SK-N-SH (cell line): ENCODE data around the gene MINK1. TPM values are rescaled to one million over a fixed set of nuclear protein-coding genes. Genes with fewer than 3 reads are reported as not detected.
"Not testable (repeated sequence)": the region's sequence is repeated elsewhere in the genome, so short reads cannot be mapped to it uniquely, and the experiment has no call there.

Source experiments
- CTCF ChIA-PET: fragments of 300-600, 350-600 bp; formaldehyde crosslinking; extraction: SDS; loops from one replicate; lab custom pipeline; 2021; lab: Yijun Ruan, JAX
- POLR2A ChIA-PET: fragments of 350-600 bp; sonication (Branson Sonifier 250); formaldehyde crosslinking; extraction: SDS; loops from one replicate; lab custom pipeline; 2020; ENCODE audit warnings: antibody characterized with exemption, inconsistent platforms; lab: Yijun Ruan, JAX
- DNase-seq: peaks from one replicate; pipeline ENCODE4 v3.0.0; 2012
- H2AFZ ChIP-seq: fragments of 200-600 bp; sonication (generic); 2 replicates; pipeline ENCODE4 v1.8.1; 2016; ENCODE audit warnings: antibody characterized with exemption, mild to moderate bottlenecking, low read depth
- H3F3A ChIP-seq: fragments of 200-600 bp; sonication (generic); replicated peaks from 2 replicates; pipeline ENCODE3; 2016; ENCODE audit warnings: antibody characterized with exemption, mild to moderate bottlenecking; ENCODE audit not compliant: insufficient read depth
- H3K27ac ChIP-seq, 2 experiments: fragments of 200-500 bp in 1 of 2; fragments of 200-600 bp in 1 of 2; sonication (Bioruptor generic) in 1 of 2; sonication (generic), shearing (Covaris generic) in 1 of 2; 2 replicates each; pipeline versions ENCODE4 v1.5.1 to v1.6.1; 2014 to 2016; ENCODE audit warnings: low read depth in 2 of 2, inconsistent platforms in 1 of 2, low read length in 1 of 2, mild to moderate bottlenecking in 1 of 2, mixed read lengths in 1 of 2
- H3K27me3 ChIP-seq: fragments of 200-600 bp; sonication (generic), shearing (Covaris generic); 2 replicates; pipeline ENCODE4 v1.6.1; 2016; ENCODE audit warnings: mixed run types; ENCODE audit not compliant: insufficient read depth
- H3K36me3 ChIP-seq, 2 experiments: fragments of 200-500 bp in 1 of 2; fragments of 200-600 bp in 1 of 2; sonication (Bioruptor generic) in 1 of 2; sonication (generic) in 1 of 2; replicated peaks in 1 of 2; 2 replicates each; pipeline versions ENCODE3 to v1.5.1; 2014 to 2016; ENCODE audit warnings: low read length in 1 of 2, mild to moderate bottlenecking in 1 of 2; ENCODE audit not compliant: insufficient read depth in 2 of 2, control insufficient read depth in 1 of 2
- H3K4me1 ChIP-seq, 2 experiments: fragments of 200-500 bp in 1 of 2; fragments of 200-600 bp in 1 of 2; sonication (Bioruptor generic) in 1 of 2; sonication (generic), shearing (Covaris generic) in 1 of 2; 2 replicates each; pipeline versions ENCODE4 v1.5.1 to v1.6.1; 2014 to 2016; ENCODE audit warnings: low read depth in 1 of 2, low read length in 1 of 2, mixed run types in 1 of 2; ENCODE audit not compliant: insufficient read depth in 2 of 2, control insufficient read depth in 1 of 2
- H3K4me2 ChIP-seq: fragments of 200-600 bp; sonication (generic), shearing (Covaris generic); 2 replicates; pipeline ENCODE4 v1.6.1; 2017; ENCODE audit warnings: mixed run types
- H3K4me3 ChIP-seq, 2 experiments: fragments of 200-500 bp in 1 of 2; fragments of 200-600 bp in 1 of 2; sonication (Bioruptor generic) in 1 of 2; sonication (generic), shearing (Covaris generic) in 1 of 2; 2 replicates each; pipeline versions ENCODE4 v1.5.1 to v1.8.1; 2014 to 2016; ENCODE audit warnings: low read depth in 2 of 2, inconsistent platforms in 1 of 2, low read length in 1 of 2, mild to moderate bottlenecking in 1 of 2, mixed read lengths in 1 of 2, moderate library complexity in 1 of 2
- H3K79me2 ChIP-seq: fragments of 200-600 bp; sonication (generic); 2 replicates; pipeline ENCODE4 v1.8.1; 2017; ENCODE audit warnings: mild to moderate bottlenecking; ENCODE audit not compliant: insufficient read depth
- H3K9ac ChIP-seq: fragments of 200-600 bp; sonication (generic); 2 replicates; pipeline ENCODE4 v1.6.1; 2017; ENCODE audit warnings: mixed run types
- H3K9me2 ChIP-seq: fragments of 200-600 bp; sonication (generic); 2 replicates; pipeline ENCODE4 v1.6.1; 2017; ENCODE audit warnings: mixed run types
- H3K9me3 ChIP-seq: fragments of 200-600 bp; sonication (generic); 2 replicates; pipeline ENCODE4 v1.6.1; 2017; ENCODE audit warnings: mixed run types, mild to moderate bottlenecking, moderate library complexity
- H4K20me1 ChIP-seq: fragments of 200-600 bp; sonication (generic); 2 replicates; pipeline ENCODE4 v1.6.1; 2017; ENCODE audit warnings: mild to moderate bottlenecking, mixed run types; ENCODE audit not compliant: insufficient read depth
- EZH2phosphoT487 ChIP-seq: fragments of 200-600 bp; sonication (generic); IDR thresholded peaks from 2 replicates; pipeline ENCODE4 v1.6.1; 2017; ENCODE audit warnings: low read depth, mixed run types, mild to moderate bottlenecking, antibody characterized with exemption, moderate library complexity, borderline replicate concordance
- GABPA ChIP-seq: IDR thresholded peaks from 2 replicates; pipeline ENCODE4 v1.4.0; 2012; ENCODE audit warnings: low read depth, mild to moderate bottlenecking
- GATA2 ChIP-seq: sonication (generic); formaldehyde crosslinking; IDR thresholded peaks from 2 replicates; pipeline ENCODE4 v1.5.0; 2020; ENCODE audit warnings: mild to moderate bottlenecking, missing genetic modification reagents
- MAX ChIP-seq: IDR thresholded peaks from 2 replicates; pipeline ENCODE4 v1.4.0; 2012; ENCODE audit warnings: low read depth
- PBX3 ChIP-seq: IDR thresholded peaks from 2 replicates; pipeline ENCODE4; 2012
- POLR2AphosphoS5 ChIP-seq: IDR thresholded peaks from 2 replicates; pipeline ENCODE4 v1.6.1; 2012; ENCODE audit warnings: low read depth, low read length
- RAD21 ChIP-seq: IDR thresholded peaks from 2 replicates; pipeline ENCODE4 v1.6.1; 2012; ENCODE audit warnings: mild to moderate bottlenecking, low read length
- RFX5 ChIP-seq: IDR thresholded peaks from 2 replicates; pipeline ENCODE4 v1.6.1; 2012; ENCODE audit warnings: mild to moderate bottlenecking, improper control_type of control experiment, low read length
- SIN3A ChIP-seq: IDR thresholded peaks from 2 replicates; pipeline ENCODE4 v1.6.1; 2012; ENCODE audit warnings: low read depth, mild to moderate bottlenecking, low read length, moderate library complexity, borderline replicate concordance
- SMC3 ChIP-seq: IDR thresholded peaks from 2 replicates; pipeline ENCODE4 v1.6.1; 2012; ENCODE audit warnings: low read depth, low read length, improper control_type of control experiment
- TAF1 ChIP-seq: IDR thresholded peaks from 2 replicates; pipeline ENCODE4 v1.6.1; 2012; ENCODE audit warnings: low read depth, mild to moderate bottlenecking, low read length, moderate library complexity, borderline replicate concordance
- TEAD4 ChIP-seq: IDR thresholded peaks from 2 replicates; pipeline ENCODE4 v1.4.0; 2012; ENCODE audit warnings: mild to moderate bottlenecking, borderline replicate concordance; ENCODE audit not compliant: insufficient read depth
- USF1 ChIP-seq: IDR thresholded peaks from 2 replicates; pipeline ENCODE4 v1.4.0; 2012; ENCODE audit warnings: low read depth, borderline replicate concordance
- USF2 ChIP-seq: fragments of 150-350 bp; IDR thresholded peaks from 2 replicates; pipeline ENCODE4 v1.6.1; 2017; ENCODE audit warnings: antibody characterized with exemption, low read length, low read depth, borderline replicate concordance
- WGBS: methylation state at CpG from one replicate; pipeline ENCODE4 v1.1.6; 2017; ENCODE audit warnings: low lambda C conversion rate; 5-methylcytosine and 5-hydroxymethylcytosine counted together
- polyA plus RNA-seq, 3 experiments: library from polyadenylated mRNA; depleted of rRNA; stranded (reverse); fragments of >200 nt; gene quantifications; 2 replicates each; pipeline ENCODE4 v1.2.3, GENCODE V29; 2012

The MINK1 gene
- polyA plus RNA-seq, 1 of the 3 experiments (the other 2 are of a cell fraction), result 64.7 TPM

- H3K9me3 ChIP-seq, result no peaks in the 10 kb centered on the region
- no peak for DNase-seq
- WGBS, result 89% methylated on average over 1 of the region's 1 CpG
- TF ChIP-seq MAX (no peak), GATA2 (CRISPR knock-in tag) (no peak), TAF1 (no peak), EZH2phosphoT487 (no peak), GABPA (no peak), PBX3 (no peak), USF1 (no peak), RAD21 (no peak), RFX5 (no peak), TEAD4 (no peak), SMC3 (no peak), POLR2AphosphoS5 (no peak), SIN3A (no peak), USF2 (no peak)
- TF ChIP-seq, all 33 proteins: peak for 0
- H3K27me3 ChIP-seq, result no peaks in the 10 kb centered on the region
- H3K27ac ChIP-seq, result no peak overlapping the region
- H4K20me1 ChIP-seq, result no peaks in the 10 kb centered on the region
- peaks cover 11% of the 10 kb centered on the region in 2 experiments for H3K4me1 ChIP-seq
- H2AFZ ChIP-seq, result no peak overlapping the region
- no peaks in the 10 kb centered on the region for H3K9me2 ChIP-seq
- no peak overlapping the region for H3K4me3 ChIP-seq
- ChIA-PET CTCF (interaction anchor here (0.9 to 1.0 kb wide), 2 partner anchors 19 to 73 kb away, joined by 5 read pairs; no protein-coding TSS in a partner anchor), POLR2A (no interaction called here)
- H3K4me2 ChIP-seq, result no peak overlapping the region
- no peaks in the 10 kb centered on the region for H3K36me3 ChIP-seq
- no peak overlapping the region for H3K9ac ChIP-seq
- H3K79me2 ChIP-seq, result peaks cover 26% of the 10 kb centered on the region
- H3F3A ChIP-seq, result no peaks in the 10 kb centered on the region
Observed at GRCh38 chr17:4863321-4863720, 30.2 kb downstream of the MINK1 start.

GRCh38 chr17:4867535-4867934, 34.4 kb downstream of the MINK1 start:
- H3F3A ChIP-seq, POLR2A ChIA-PET: not testable (repeated sequence)

GRCh38 chr17:4869058-4869998, 36.2 kb downstream of the MINK1 start:
- H3K4me2 ChIP-seq, H3K36me3 ChIP-seq, H3K9ac ChIP-seq, H2AFZ ChIP-seq, H3K9me2 ChIP-seq, H3K27me3 ChIP-seq, H3K4me1 ChIP-seq, H4K20me1 ChIP-seq, H3K27ac ChIP-seq, DNase-seq, POLR2A ChIA-PET, H3K9me3 ChIP-seq, H3F3A ChIP-seq, H3K4me3 ChIP-seq: not testable (repeated sequence)
- CTCF ChIA-PET, result interaction anchor here (1.3 to 2.1 kb wide), 3 partner anchors 12 to 20 kb away, joined by 3 to 12 read pairs (median 8); no protein-coding TSS in a partner anchor
- peaks cover 18% of the 10 kb centered on the region for H3K79me2 ChIP-seq
- 95% methylated on average over 22 of the region's 22 CpGs for WGBS

More at GRCh38 chr17:4867535-4867934, 34.4 kb downstream of the MINK1 start:
- not testable (repeated sequence) for H3K4me2 ChIP-seq, H4K20me1 ChIP-seq, H3K9ac ChIP-seq, H3K9me3 ChIP-seq, H3K27ac ChIP-seq, H3K4me1 ChIP-seq, DNase-seq, H3K4me3 ChIP-seq, H3K36me3 ChIP-seq, H3K27me3 ChIP-seq, H2AFZ ChIP-seq, H3K9me2 ChIP-seq
- CTCF ChIA-PET, result interaction anchor here (0.8 to 2.0 kb wide), 5 partner anchors 14 to 78 kb away, joined by 3 to 12 read pairs (median 4); partner anchors contain the start of gene MINK1
- H3K79me2 ChIP-seq, result peaks cover 22% of the 10 kb centered on the region
- WGBS, result 96% methylated on average over 5 of the region's 5 CpGs
